Ascending aorta (tissue), 2 donors: ENCODE measurements around the gene FRY. TPM values are rescaled to one million over a fixed set of nuclear protein-coding genes. Genes with fewer than 3 reads are reported as not detected.

Experiments used
- DNase-seq, 2 donors: peaks; one replicate each; pipeline ENCODE4 v3.0.0-alpha.2; 2019; ENCODE audit warnings: low spot score in 2 of 2
- H3K27ac ChIP-seq, 2 donors: fragments of 200-600 bp; sonication (generic); one replicate each; pipeline ENCODE4 v1.5.1; 2016 to 2017; ENCODE audit warnings: mild to moderate bottlenecking in 1 of 2
- H3K27me3 ChIP-seq: fragments of 200-600 bp; sonication (generic); one replicate; pipeline ENCODE4 v1.5.1; 2017
- H3K36me3 ChIP-seq, 2 donors: fragments of 200-600 bp; sonication (generic); one replicate each; pipeline ENCODE4 v1.5.1; 2016
- H3K4me1 ChIP-seq, 2 donors: fragments of 200-600 bp; sonication (generic); one replicate each; pipeline ENCODE4 v1.5.1; 2016 to 2017; ENCODE audit warnings: mild to moderate bottlenecking in 1 of 2
- H3K4me3 ChIP-seq, 2 donors: fragments of 200-600 bp; sonication (generic); one replicate each; pipeline ENCODE4 v1.5.1; 2016 to 2017; ENCODE audit warnings: mild to moderate bottlenecking in 1 of 2
- H3K9me3 ChIP-seq, 2 donors: fragments of 200-600 bp; sonication (generic); one replicate each; pipeline ENCODE4 v1.5.1; 2016
- CTCF ChIP-seq, 3 experiments: fragments of 200-600 bp in 2 of 3; fragments of 450-650 bp in 1 of 3; sonication (generic) in 2 of 3; IDR thresholded peaks; one replicate each; pipeline ENCODE4 v1.5.1; 2016 to 2019; ENCODE audit warnings: antibody characterized with exemption in 3 of 3, mild to moderate bottlenecking in 1 of 3, moderate library complexity in 1 of 3
- intact Hi-C: fragments of 100-400 bp; cut with DNase I; formaldehyde crosslinking; loops from one replicate; pipeline ENCODE4 v1.15.1; 2023
- total RNA-seq: library from RNA; depleted of rRNA; stranded (reverse); fragments of >200 nt; gene quantifications from one replicate; pipeline ENCODE4 v1.1.0, GENCODE V29; 2016

FRY gene
- total RNA-seq, 1 donor from 2014 or later = 115 TPM

- intact Hi-C loops = loop anchor here (5.0 kb wide), 1 partner anchor 35 kb away; no protein-coding TSS in a partner anchor
- Histone ChIP-seq H3K9me3 (peaks cover 0 to 6% of the 10 kb centered on the region in 2 donors), H3K27me3 (no peaks in the 10 kb centered on the region), H3K36me3 (no peaks in the 10 kb centered on the region), H3K27ac (peak overlapping the region; percentile 27 to 69), H3K4me1 (peaks cover 3 to 25% of the 10 kb centered on the region in 2 donors), H3K4me3 (peak overlapping the region in 1 of 2 donors; percentile 17)
- TF ChIP-seq CTCF (IDR thresholded peaks at IDR 0.05) = no peak
- DNase-seq = peak; percentile 43 to 90
Measured at GRCh38 chr13:32117701-32118100, 86.1 kb downstream of the FRY start.

- no peak for TF ChIP-seq CTCF (IDR thresholded peaks at IDR 0.05)
- peaks cover 3 to 30% of the 10 kb centered on the region in 2 donors for H3K4me1 ChIP-seq
- H3K4me3 ChIP-seq = no peak overlapping the region
- DNase-seq = no peak
- no peaks in the 10 kb centered on the region for H3K27me3 ChIP-seq
- H3K9me3 ChIP-seq = peaks cover 0 to 7% of the 10 kb centered on the region in 2 donors
- intact Hi-C loops = loop anchor here (10.0 kb wide), 1 partner anchor 1247 kb away; no protein-coding TSS in a partner anchor
- no peak overlapping the region for H3K27ac ChIP-seq
- H3K36me3 ChIP-seq = no peaks in the 10 kb centered on the region
Measured at GRCh38 chr13:32121316-32121715, 89.7 kb downstream of the FRY start.

GRCh38 chr13:32124743-32125142, 93.2 kb downstream of the FRY start:
- no peak for TF ChIP-seq CTCF (IDR thresholded peaks at IDR 0.05)
- DNase-seq = no peak
- peaks cover 3 to 17% of the 10 kb centered on the region in 2 donors for H3K4me1 ChIP-seq
- intact Hi-C loops = loop anchor here (10.0 kb wide), 1 partner anchor 1250 kb away; no protein-coding TSS in a partner anchor
- H3K9me3 ChIP-seq = peaks cover 0 to 7% of the 10 kb centered on the region in 2 donors
- H3K4me3 ChIP-seq = no peak overlapping the region
- no peaks in the 10 kb centered on the region for H3K27me3 ChIP-seq
- H3K36me3 ChIP-seq = no peaks in the 10 kb centered on the region
- peak overlapping the region; percentile 85 to 91 for H3K27ac ChIP-seq

GRCh38 chr13:32125221-32125689, 93.7 kb downstream of the FRY start:
- H3K4me1 ChIP-seq = peaks cover 3 to 16% of the 10 kb centered on the region in 2 donors
- no peaks in the 10 kb centered on the region for H3K27me3 ChIP-seq
- intact Hi-C loops = loop anchor here (10.0 kb wide), 1 partner anchor 1250 kb away; no protein-coding TSS in a partner anchor
- DNase-seq = peak in 1 of 2 donors; percentile 79
- peak overlapping the region; percentile 85 to 91 for H3K27ac ChIP-seq
- no peak for TF ChIP-seq CTCF (IDR thresholded peaks at IDR 0.05)
- H3K36me3 ChIP-seq = no peaks in the 10 kb centered on the region
- no peak overlapping the region for H3K4me3 ChIP-seq
- H3K9me3 ChIP-seq = peaks cover 0 to 7% of the 10 kb centered on the region in 2 donors

- peaks cover 0 to 7% of the 10 kb centered on the region in 2 donors for H3K9me3 ChIP-seq
- H3K27ac ChIP-seq = peak overlapping the region; percentile 85 to 91
- H3K4me3 ChIP-seq = no peak overlapping the region
- H3K4me1 ChIP-seq = peaks cover 3 to 16% of the 10 kb centered on the region in 2 donors
- no peaks in the 10 kb centered on the region for H3K36me3 ChIP-seq
- no peak for TF ChIP-seq CTCF (IDR thresholded peaks at IDR 0.05)
- intact Hi-C loops = loop anchor here (2.0 to 10.0 kb wide), 2 partner anchors 25 to 1251 kb away; no protein-coding TSS in a partner anchor
- no peak for DNase-seq
- H3K27me3 ChIP-seq = no peaks in the 10 kb centered on the region
Measured at GRCh38 chr13:32125751-32126150, 94.2 kb downstream of the FRY start.
